ENCODE results near the gene KLK11.

DNA sequence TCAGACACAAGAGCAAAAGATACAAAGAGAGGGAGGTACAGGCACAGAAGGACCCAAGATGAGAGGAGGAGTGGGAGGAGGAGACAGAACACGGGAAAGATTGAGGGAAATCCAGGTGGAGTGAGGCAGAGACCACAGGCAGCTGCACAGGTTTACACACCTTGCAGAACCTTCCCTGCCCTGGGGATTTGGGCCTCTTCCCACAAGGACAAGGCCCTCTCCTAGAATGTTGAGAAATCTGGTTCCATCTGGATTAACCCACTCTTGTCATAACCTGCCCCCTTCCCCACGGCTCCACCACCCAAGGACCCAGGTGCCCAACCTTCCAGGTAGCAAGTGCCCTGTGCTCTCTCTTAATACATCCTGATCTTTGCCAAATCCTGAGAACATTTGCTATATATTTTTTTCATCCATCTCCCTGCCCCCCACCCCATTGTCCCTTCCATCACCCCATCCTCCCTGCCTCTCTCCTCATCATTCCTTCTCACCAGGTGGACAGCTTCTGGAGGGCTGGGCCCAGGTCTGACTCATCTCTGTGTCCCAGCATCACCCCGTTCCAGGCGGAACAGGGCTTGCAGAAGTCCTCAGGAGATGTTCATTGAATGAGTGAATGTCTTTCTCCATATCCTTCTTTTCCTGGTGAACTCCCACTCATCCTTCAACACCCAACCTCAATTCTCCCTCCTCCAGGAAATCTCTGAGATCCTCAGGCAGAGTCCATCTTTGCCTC lies 16.2 kb downstream of the KLK11 start:
- TF ChIP-seq EZH2phosphoT487 (IDR thresholded peaks at IDR 0.05; ENCODE audit: insufficient read depth, low read depth) (no peak), EZH2 (IDR thresholded peaks at IDR 0.05; ENCODE audit: insufficient read depth, poor library complexity, severe bottlenecking) (no peak)
